Right lung (tissue), 5 donors: ENCODE measurements around the gene MAPK12. TPM values are rescaled to one million over a fixed set of nuclear protein-coding genes. Genes with fewer than 3 reads are reported as not detected.
A peak's percentile ranks its signal among the peaks of the same experiment; 100 is the strongest.
"Not testable (repeated sequence)": the region's sequence is repeated elsewhere in the genome, so short reads cannot be mapped to it uniquely, and the experiment has no call there.

Experiments used
- DNase-seq, 2 donors: peaks; one replicate each; pipeline ENCODE4 v3.0.0-alpha.2; 2013
- polyA plus RNA-seq, 5 donors: library from polyadenylated mRNA; unstranded; fragments of 120-200 nt; gene quantifications; one replicate each; pipeline versions ENCODE4 v1.2.1 to v1.2.3, GENCODE V29; 2013; ENCODE audit warnings: inconsistent platforms in 1 of 5, low replicate concordance in 1 of 5; ENCODE audit not compliant: insufficient read length in 5 of 5, insufficient read depth in 1 of 5

MAPK12 gene
- polyA plus RNA-seq, 5 donors: 12.7 to 31.8 (median 25.8) TPM

DNA sequence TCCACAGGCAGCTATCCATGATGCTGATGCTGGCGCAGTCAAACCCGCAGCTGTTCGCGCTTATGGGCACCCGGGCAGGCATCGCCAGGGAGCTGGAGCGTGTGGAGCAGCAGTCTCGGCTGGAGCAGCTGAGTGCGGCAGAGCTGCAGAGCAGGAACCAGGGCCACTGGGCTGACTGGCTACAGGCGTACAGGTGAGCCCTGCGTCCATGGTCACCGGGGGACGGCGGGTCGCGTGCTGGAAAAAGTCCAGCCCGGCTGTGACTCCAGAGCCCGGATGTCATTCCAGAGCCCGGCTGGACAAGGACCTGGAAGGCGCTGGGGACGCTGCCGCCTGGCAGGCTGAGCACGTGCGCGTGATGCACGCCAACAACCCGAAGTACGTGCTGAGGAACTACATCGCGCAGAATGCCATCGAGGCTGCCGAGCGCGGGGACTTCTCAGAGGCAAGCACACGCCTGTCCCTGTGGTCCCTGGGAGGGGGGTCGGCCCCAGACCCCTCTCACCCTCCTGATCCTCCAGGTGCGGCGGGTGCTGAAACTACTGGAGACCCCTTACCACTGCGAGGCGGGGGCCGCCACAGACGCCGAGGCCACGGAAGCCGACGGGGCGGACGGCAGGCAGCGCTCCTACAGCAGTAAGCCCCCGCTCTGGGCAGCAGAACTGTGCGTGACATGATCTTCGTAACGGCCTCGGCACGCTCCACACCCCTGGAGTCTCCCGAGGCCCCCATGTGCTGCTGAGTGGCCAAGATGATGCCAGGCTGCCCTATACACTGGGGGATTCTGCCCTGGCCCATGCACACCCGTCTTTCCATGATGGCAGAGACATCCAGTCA is 44.6 kb downstream of the MAPK12 start:
- no peak for DNase-seq

DNA sequence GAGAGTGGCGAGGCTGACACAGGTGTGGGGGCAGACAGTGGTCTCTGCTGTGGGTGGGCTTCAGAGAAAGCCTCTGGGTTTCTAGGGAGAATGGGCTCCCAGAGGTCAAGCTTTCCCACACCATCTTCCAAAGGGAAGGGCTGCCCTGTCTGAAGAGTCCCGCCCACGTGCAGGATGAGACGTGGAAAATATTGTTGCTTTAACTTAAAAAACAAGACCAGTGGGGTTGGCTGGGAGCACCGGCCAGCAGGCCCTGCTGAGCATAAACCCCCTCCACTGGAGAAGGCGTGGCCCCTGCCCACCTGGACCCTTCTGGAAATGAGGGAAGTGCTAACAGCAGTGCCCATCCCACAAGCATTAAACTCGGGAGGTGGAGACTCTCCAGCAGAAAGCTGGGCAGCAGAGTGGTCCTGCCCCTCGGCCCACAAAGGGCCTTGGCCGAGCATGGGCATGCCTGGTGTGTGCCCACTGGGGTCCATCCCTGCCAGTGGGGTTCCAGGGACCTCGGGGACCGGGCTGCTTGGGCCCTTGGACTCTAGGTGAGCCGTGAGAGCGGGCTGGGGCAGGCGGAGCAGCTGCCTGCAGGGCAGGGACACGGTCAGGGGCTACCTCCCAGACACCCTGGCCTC is 45.3 kb downstream of the MAPK12 start:
- DNase-seq: no peak

DNA sequence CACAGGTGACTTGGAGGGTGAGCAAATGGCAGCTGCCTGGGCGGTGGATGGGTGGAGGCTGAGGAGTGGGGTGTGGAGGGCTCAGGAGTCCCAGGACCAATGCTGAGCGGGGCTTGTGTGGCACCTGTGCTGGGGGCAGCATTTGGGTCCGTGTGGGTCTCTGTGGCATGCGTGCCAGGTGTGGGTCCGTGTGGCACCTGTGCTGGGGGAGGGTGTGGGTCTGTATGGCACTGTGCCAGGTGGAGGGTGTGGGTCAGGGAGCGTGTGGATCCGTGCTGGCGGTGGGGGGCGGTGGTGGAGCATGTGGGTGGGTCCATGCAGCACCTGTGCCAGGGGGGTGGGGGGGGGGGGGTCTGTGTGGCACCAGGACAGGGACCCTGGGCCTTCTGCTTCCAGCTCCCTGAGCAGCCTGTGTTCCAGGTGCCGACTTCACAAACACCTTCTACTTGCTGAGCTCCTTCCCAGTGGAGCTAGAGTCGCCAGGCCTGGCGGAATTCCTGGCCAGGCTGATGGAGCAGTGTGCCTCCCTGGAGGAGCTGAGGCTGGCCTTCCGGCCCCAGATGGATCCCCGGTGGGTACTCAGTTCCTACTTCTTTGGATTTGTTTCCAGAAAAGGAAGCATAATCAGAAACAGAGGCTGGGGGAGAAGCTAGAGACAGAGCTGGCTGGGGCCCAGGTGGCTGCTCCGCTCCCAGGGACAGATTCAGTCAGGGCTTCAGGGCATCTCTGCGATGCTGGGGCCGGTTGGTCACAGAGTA is 46.0 kb downstream of the MAPK12 start:
- DNase-seq: no peak

DNA sequence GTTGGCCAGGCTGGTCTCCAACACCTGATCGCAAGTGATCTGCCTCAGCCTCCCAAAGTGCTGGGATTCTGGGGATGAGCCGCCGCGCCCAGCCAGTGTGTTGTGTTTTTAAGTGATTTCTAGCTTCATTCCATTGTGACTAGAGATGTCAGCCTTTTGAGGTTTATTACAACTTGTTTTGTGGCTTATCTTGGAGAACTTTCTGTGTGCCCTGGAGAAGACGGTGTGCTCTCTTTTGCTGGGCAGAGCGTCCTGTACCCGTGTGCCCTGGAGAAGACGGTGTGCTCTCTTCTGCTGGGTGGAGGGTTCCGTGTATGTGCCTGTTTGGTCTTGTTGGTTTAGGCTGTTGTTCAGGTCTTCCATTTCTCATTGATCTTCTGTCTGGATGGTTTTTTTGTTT is 48.2 kb downstream of the MAPK12 start:
- DNase-seq: no peak

DNA sequence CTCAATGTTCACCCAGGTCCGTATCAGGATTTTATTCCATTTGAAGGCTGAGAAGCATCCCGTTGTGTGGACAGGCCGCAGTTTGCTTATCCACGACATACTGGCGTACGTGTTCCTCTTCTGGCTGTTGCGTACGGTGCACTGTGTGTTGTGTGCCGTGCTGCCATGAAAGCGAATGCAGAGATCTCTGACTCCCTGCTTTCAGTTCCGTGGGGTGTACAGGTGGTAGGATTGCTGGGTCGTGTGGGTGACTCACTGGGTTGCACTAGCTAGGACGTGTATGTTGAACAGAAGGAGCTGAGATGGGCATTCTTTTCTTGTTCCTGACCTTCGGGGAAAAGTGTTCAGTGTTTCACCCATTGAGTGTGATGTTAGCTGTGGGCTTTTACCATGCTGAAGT is 50.3 kb downstream of the MAPK12 start:
- DNase-seq: no peak

DNA sequence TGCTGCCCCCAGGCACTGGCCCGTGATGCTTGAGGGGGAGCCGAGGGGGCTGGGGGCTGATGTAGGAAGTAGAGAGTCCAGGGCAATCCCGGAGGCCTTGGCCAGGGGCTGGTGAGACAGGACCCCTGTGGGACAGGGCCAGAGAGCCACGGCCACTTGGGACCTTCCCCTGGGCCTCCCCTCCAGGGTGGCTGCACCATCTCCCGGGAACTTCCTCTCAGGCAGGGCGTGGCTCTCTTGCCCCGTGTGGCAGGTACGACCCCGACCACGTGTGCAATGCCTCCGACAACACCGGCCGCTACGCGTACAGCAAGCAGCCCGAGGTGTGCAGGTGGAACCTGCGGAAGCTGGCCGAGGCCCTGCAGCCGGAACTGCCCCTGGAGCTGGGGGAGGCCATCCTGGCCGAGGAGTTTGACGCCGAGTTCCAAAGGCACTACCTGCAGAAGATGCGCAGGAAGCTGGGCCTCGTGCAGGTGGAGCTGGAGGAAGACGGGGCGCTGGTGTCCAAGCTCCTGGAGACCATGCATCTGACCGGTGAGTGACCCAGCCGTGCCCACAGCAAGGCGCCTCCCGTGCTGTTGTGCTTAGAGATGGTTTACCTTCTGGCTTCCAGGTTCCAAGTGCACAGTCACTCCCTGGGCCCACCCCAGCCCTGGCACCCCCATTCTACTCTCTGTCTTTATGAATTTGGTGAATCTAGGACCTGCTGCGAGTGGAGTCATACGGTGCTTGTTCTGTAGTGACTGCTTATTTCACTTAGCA is 50.9 kb downstream of the MAPK12 start:
- DNase-seq: no peak

DNA sequence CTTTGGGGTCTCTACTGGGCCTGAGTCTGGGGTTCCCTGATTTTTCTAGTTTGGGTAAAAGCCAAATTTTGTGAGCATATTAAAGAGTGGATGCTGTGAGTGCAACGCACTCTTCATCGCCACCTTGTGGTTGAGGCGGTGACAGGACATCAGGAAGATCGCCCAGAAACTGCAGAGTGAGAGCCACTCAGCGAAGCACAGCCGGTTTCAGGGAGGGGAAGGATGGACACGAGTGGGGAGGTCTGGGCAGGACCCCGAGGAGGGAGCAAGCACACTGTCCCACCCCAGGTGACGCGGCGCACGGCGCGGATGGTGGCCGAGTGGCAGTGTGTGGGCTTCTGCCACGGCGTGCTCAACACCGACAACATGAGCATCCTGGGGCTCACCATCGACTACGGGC is 51.6 kb downstream of the MAPK12 start:
- DNase-seq: peak in 1 of 2 donors; percentile 52

DNA sequence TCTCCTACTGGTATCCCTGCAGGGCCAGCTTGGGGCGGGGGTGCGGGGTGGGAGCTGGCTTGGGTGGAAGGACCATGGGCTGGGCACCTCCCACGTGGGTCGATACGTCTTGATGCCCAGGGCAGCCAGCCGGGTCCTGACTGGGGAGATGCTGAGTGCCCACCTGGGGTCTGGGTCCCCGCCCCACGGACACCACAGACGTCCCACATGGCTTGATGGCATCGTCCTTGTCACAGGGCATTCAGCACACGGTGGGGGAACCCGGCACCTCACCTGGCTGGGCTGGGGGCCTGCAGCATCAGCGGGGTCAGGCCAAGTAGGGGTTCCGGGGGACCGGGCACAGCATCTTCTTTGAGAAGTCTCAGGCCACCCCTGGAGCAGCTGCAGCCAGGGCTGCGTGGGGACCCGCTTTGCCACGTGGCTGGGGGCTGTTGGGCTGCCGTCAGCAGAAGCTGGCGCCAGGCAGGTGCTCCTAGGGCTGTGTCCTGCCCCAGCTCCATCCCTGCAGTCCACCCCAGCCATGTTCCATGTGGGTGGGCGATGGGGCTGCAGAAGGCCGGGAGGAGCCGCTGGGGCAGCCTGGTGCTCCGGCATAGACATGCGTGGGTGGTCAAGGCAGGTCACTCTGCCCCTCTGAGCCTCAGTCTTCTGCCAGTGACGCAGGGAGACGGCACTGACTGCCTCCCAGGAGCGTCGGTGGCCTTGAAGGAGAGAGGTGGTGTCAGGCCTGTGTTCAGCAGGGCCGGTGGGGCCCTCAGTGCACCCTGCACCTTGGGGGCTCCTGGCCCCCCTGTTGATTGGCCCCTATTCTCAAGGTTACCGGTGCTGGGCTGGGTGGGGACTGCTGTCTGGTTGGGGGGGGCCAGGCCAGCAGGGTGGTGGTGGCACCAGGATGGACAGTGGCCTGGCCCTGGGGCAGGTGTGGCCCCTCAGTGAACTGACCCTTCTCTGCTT is 52.3 kb downstream of the MAPK12 start:
- DNase-seq: no peak

DNA sequence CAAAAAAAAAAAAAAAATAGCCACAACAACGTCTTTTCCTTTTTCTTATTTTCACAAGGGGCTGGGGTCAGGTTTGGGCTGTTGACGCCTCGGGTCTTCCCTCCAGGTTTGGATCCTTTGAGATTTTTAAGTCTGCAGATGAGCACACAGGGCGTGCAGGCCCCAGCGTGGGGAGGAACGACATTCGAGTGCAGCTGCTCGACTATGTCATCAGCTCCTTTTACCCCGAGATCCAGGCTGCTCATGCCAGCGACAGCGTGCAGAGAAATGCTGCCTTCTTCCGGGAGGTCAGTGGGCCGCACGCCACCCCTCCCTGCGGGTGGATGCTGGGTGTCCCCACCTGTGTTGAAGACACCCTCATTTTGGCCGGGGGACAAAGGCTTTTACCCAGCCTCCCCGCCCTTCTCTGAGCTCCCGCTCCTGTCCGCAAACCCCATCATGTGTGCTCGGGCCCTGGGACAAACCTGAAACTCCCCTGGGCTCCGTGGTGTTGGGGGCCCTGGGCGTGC is 53.0 kb downstream of the MAPK12 start:
- no peak for DNase-seq

DNA sequence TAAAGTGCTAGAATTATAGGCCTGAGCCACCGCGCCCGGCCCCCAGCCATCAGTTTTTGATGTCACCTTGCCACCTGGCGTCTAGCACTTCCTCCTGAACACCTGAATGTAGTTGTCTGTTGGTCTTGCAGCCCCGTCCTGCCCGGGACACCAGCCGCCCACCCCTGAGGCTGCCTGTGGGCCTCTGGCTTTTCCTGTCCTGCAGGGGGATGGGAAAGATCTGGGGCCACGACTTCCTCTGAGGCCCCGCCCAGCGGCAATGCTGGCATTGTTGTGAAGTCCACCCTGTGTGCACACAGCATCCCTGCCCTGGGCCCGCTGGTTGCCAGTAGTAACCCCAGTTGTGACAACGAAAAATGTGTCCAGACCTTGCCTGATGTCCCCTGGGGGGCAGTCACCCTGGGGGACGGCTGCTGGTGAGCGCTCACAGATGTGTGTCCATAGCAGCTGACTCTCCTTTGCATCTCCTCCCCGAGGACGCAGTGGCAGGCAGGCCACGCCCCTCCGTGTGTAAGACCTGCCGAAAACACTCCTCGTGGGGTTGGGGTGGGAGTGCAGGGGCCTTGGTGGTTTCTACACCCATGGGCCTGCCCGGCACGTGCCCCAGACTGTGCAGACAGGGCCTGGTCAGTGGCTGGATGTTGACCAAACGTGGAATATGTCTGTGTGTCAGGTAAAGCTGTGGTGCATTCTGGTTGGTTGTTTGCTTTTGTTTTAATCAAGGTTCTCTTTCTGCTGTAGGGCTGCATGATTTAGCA is 53.9 kb downstream of the MAPK12 start:
- no peak for DNase-seq

DNA sequence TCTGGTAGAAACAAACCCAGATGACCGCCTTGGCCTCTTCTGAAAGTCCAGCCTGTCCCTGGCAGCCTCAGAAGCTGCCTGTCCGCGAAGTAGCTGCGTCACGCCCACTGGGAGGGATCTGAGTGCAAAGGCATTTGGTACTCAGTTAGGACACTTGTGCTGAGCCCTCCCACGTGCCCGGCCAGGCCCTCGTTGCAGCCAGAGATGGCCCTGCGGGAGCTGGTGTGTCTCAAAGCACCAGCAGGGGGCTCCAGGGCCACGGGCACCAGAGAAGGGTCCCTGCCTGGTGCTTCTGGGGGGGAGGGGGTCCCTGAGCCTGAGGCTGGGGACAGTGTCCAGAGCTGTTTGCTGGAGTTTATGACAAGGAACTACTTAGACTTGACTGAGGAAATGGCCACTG is 54.9 kb downstream of the MAPK12 start:
- no peak for DNase-seq

DNA sequence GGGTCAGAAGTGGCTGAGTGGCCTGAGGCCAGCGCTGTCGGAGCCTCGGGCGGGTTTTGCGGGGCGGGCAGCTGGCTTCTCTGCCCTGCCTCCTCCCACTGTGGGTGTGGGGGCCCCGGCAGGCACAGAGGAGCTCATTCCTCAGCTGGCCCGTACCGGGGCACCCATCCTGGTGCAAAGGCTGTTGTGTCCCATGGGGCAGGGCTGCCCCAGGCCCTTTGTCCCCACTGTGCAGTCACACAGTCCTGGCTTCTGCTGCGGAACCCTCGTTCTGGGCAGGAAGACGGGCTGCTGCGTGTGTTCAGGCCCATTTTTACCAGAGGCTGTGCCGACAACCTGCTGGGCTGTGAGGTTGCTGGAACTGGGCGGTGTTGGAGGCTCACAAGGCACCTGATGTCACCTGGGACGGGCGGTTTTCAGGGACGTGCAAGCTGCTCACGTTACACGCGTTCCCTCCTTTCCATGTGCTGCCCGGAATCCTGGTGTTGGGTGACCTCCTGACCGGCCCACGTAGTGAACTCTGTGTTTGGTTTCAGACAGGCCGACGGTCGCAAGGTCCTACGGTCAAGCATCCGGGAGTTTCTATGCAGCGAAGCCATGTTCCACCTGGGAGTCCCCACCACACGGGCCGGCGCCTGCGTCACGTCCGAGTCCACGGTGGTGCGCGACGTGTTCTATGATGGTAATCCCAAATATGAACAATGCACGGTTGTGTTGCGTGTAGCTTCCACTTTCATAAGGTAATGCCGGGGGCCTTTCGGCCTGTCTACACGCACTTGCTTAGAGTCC is 55.5 kb downstream of the MAPK12 start:
- DNase-seq: no peak

DNA sequence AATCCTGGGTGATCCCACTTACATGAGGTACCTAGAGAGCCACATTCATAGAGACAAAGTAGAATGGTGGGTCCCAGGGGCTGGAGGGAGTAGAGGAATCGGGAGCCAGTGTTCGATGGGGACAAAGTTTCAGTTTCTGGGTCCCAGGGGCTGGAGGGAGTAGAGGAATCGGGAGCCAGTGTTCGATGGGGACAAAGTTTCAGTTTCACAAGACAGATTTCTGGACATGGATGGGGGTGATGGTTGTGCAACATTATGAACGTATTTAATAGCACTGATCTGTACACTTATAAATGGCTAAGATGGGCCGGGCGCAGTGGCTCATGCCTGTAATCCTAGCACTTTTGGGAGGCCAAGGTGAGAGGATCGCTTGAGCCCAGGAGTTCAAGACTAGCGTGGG is 56.5 kb downstream of the MAPK12 start:
- DNase-seq: not testable (repeated sequence)

DNA sequence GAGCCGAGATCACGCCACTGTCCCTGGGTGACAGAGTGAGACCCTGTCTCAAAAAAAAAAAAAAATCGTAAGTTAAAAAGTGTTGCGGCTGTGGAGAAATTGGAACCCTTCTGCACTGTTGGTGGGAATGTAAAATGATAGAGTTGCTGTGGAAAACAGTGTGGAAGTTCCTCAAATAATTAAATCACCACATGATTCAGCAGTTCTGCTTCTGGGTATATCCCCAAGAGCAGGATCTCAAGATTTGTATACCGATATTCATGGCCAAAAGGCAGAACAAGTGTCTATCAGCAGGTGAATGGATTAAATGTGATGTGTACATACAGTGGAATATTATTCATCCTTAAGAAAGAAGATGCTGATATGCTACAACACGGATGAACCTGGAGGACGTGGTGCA is 56.9 kb downstream of the MAPK12 start:
- no peak for DNase-seq

DNA sequence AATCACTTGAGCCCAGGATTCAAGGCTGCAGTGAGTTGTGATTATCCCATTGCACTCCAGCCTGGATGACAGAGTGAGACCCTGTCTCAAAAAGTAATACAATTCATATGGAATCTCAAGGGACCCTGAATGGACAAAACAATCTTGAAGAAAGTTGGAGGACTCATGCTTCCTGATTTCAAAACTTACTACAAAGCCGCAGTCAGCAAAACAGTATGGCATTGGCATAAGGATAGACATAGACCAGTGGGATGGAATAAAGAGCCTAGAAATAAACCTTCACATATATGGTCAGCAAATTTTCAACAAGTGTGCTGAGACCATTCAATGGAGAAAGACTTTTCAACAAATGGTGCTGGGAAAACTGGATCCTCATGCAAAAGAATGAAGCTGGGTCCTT is 58.2 kb downstream of the MAPK12 start:
- DNase-seq: no peak
